SK-N-SH (cell line): ENCODE measurements around the gene ELMO3. TPM values are rescaled to one million over a fixed set of nuclear protein-coding genes. Genes with fewer than 3 reads are reported as not detected.

ENCODE experiments used
- CTCF ChIA-PET: fragments of 300-600, 350-600 bp; formaldehyde crosslinking; extraction: SDS; loops from one replicate; lab custom pipeline; 2021; lab: Yijun Ruan, JAX
- POLR2A ChIA-PET: fragments of 350-600 bp; sonication (Branson Sonifier 250); formaldehyde crosslinking; extraction: SDS; loops from one replicate; lab custom pipeline; 2020; ENCODE audit warnings: antibody characterized with exemption, inconsistent platforms; lab: Yijun Ruan, JAX
- DNase-seq: peaks from one replicate; pipeline ENCODE4 v3.0.0; 2012
- H2AFZ ChIP-seq: fragments of 200-600 bp; sonication (generic); 2 replicates; pipeline ENCODE4 v1.8.1; 2016; ENCODE audit warnings: antibody characterized with exemption, mild to moderate bottlenecking, low read depth
- H3F3A ChIP-seq: fragments of 200-600 bp; sonication (generic); replicated peaks from 2 replicates; pipeline ENCODE3; 2016; ENCODE audit warnings: antibody characterized with exemption, mild to moderate bottlenecking; ENCODE audit not compliant: insufficient read depth
- H3K27ac ChIP-seq, 2 experiments: fragments of 200-500 bp in 1 of 2; fragments of 200-600 bp in 1 of 2; sonication (Bioruptor generic) in 1 of 2; sonication (generic), shearing (Covaris generic) in 1 of 2; 2 replicates each; pipeline versions ENCODE4 v1.5.1 to v1.6.1; 2014 to 2016; ENCODE audit warnings: low read depth in 2 of 2, inconsistent platforms in 1 of 2, low read length in 1 of 2, mild to moderate bottlenecking in 1 of 2, mixed read lengths in 1 of 2
- H3K27me3 ChIP-seq: fragments of 200-600 bp; sonication (generic), shearing (Covaris generic); 2 replicates; pipeline ENCODE4 v1.6.1; 2016; ENCODE audit warnings: mixed run types; ENCODE audit not compliant: insufficient read depth
- H3K36me3 ChIP-seq, 2 experiments: fragments of 200-500 bp in 1 of 2; fragments of 200-600 bp in 1 of 2; sonication (Bioruptor generic) in 1 of 2; sonication (generic) in 1 of 2; replicated peaks in 1 of 2; 2 replicates each; pipeline versions ENCODE3 to v1.5.1; 2014 to 2016; ENCODE audit warnings: low read length in 1 of 2, mild to moderate bottlenecking in 1 of 2; ENCODE audit not compliant: insufficient read depth in 2 of 2, control insufficient read depth in 1 of 2
- H3K4me1 ChIP-seq, 2 experiments: fragments of 200-500 bp in 1 of 2; fragments of 200-600 bp in 1 of 2; sonication (Bioruptor generic) in 1 of 2; sonication (generic), shearing (Covaris generic) in 1 of 2; 2 replicates each; pipeline versions ENCODE4 v1.5.1 to v1.6.1; 2014 to 2016; ENCODE audit warnings: low read depth in 1 of 2, low read length in 1 of 2, mixed run types in 1 of 2; ENCODE audit not compliant: insufficient read depth in 2 of 2, control insufficient read depth in 1 of 2
- H3K4me2 ChIP-seq: fragments of 200-600 bp; sonication (generic), shearing (Covaris generic); 2 replicates; pipeline ENCODE4 v1.6.1; 2017; ENCODE audit warnings: mixed run types
- H3K4me3 ChIP-seq, 2 experiments: fragments of 200-500 bp in 1 of 2; fragments of 200-600 bp in 1 of 2; sonication (Bioruptor generic) in 1 of 2; sonication (generic), shearing (Covaris generic) in 1 of 2; 2 replicates each; pipeline versions ENCODE4 v1.5.1 to v1.8.1; 2014 to 2016; ENCODE audit warnings: low read depth in 2 of 2, inconsistent platforms in 1 of 2, low read length in 1 of 2, mild to moderate bottlenecking in 1 of 2, mixed read lengths in 1 of 2, moderate library complexity in 1 of 2
- H3K79me2 ChIP-seq: fragments of 200-600 bp; sonication (generic); 2 replicates; pipeline ENCODE4 v1.8.1; 2017; ENCODE audit warnings: mild to moderate bottlenecking; ENCODE audit not compliant: insufficient read depth
- H3K9ac ChIP-seq: fragments of 200-600 bp; sonication (generic); 2 replicates; pipeline ENCODE4 v1.6.1; 2017; ENCODE audit warnings: mixed run types
- H3K9me2 ChIP-seq: fragments of 200-600 bp; sonication (generic); 2 replicates; pipeline ENCODE4 v1.6.1; 2017; ENCODE audit warnings: mixed run types
- H3K9me3 ChIP-seq: fragments of 200-600 bp; sonication (generic); 2 replicates; pipeline ENCODE4 v1.6.1; 2017; ENCODE audit warnings: mixed run types, mild to moderate bottlenecking, moderate library complexity
- H4K20me1 ChIP-seq: fragments of 200-600 bp; sonication (generic); 2 replicates; pipeline ENCODE4 v1.6.1; 2017; ENCODE audit warnings: mild to moderate bottlenecking, mixed run types; ENCODE audit not compliant: insufficient read depth
- CHD2 ChIP-seq: fragments of 150-350 bp; IDR thresholded peaks from 2 replicates; pipeline ENCODE4 v1.6.1; 2018; ENCODE audit warnings: low read length; ENCODE audit not compliant: partially characterized antibody
- ELF1 ChIP-seq: IDR thresholded peaks from 2 replicates; pipeline ENCODE4 v1.4.0; 2012
- EP300 ChIP-seq, 2 experiments: IDR thresholded peaks; 2 replicates each; pipeline versions ENCODE4 v1.4.0 to v1.6.1; 2012; ENCODE audit warnings: borderline replicate concordance in 1 of 2, low read depth in 1 of 2, low read length in 1 of 2
- EZH2phosphoT487 ChIP-seq: fragments of 200-600 bp; sonication (generic); IDR thresholded peaks from 2 replicates; pipeline ENCODE4 v1.6.1; 2017; ENCODE audit warnings: low read depth, mixed run types, mild to moderate bottlenecking, antibody characterized with exemption, moderate library complexity, borderline replicate concordance
- FOSL2 ChIP-seq: IDR thresholded peaks from 2 replicates; pipeline ENCODE4 v1.4.0; 2012; ENCODE audit warnings: low read depth, mild to moderate bottlenecking, moderate library complexity, borderline replicate concordance
- FOXJ3 ChIP-seq: sonication (generic); formaldehyde crosslinking; IDR thresholded peaks from 2 replicates; pipeline ENCODE4 v1.5.1; 2020; ENCODE audit warnings: mild to moderate bottlenecking, missing genetic modification reagents
- FOXM1 ChIP-seq: IDR thresholded peaks from 2 replicates; pipeline ENCODE4 v1.4.0; 2012; ENCODE audit warnings: low read depth, mild to moderate bottlenecking
- GATA2 ChIP-seq: sonication (generic); formaldehyde crosslinking; IDR thresholded peaks from 2 replicates; pipeline ENCODE4 v1.5.0; 2020; ENCODE audit warnings: mild to moderate bottlenecking, missing genetic modification reagents
- JUND ChIP-seq: IDR thresholded peaks from 2 replicates; pipeline ENCODE4 v1.4.0; 2012
- MAX ChIP-seq: IDR thresholded peaks from 2 replicates; pipeline ENCODE4 v1.4.0; 2012; ENCODE audit warnings: low read depth
- NFIC ChIP-seq: IDR thresholded peaks from 2 replicates; pipeline ENCODE4 v1.4.0; 2012; ENCODE audit warnings: borderline replicate concordance
- RFX5 ChIP-seq: IDR thresholded peaks from 2 replicates; pipeline ENCODE4 v1.6.1; 2012; ENCODE audit warnings: mild to moderate bottlenecking, improper control_type of control experiment, low read length
- SIN3A ChIP-seq: IDR thresholded peaks from 2 replicates; pipeline ENCODE4 v1.6.1; 2012; ENCODE audit warnings: low read depth, mild to moderate bottlenecking, low read length, moderate library complexity, borderline replicate concordance
- SMC3 ChIP-seq: IDR thresholded peaks from 2 replicates; pipeline ENCODE4 v1.6.1; 2012; ENCODE audit warnings: low read depth, low read length, improper control_type of control experiment
- TAF1 ChIP-seq: IDR thresholded peaks from 2 replicates; pipeline ENCODE4 v1.6.1; 2012; ENCODE audit warnings: low read depth, mild to moderate bottlenecking, low read length, moderate library complexity, borderline replicate concordance
- TCF12 ChIP-seq: IDR thresholded peaks from 2 replicates; pipeline ENCODE4 v1.4.0; 2012
- TEAD4 ChIP-seq: IDR thresholded peaks from 2 replicates; pipeline ENCODE4 v1.4.0; 2012; ENCODE audit warnings: mild to moderate bottlenecking, borderline replicate concordance; ENCODE audit not compliant: insufficient read depth
- WGBS: methylation state at CpG from one replicate; pipeline ENCODE4 v1.1.6; 2017; ENCODE audit warnings: low lambda C conversion rate; 5-methylcytosine and 5-hydroxymethylcytosine counted together
- polyA plus RNA-seq, 3 experiments: library from polyadenylated mRNA; depleted of rRNA; stranded (reverse); fragments of >200 nt; gene quantifications; 2 replicates each; pipeline ENCODE4 v1.2.3, GENCODE V29; 2012
- TF ChIP-seq, protein P1 (sequence below): fragments of 150-350 bp; IDR thresholded peaks from 2 replicates; pipeline ENCODE4 v1.6.1; 2017; ENCODE audit warnings: antibody characterized with exemption, low read length, low read depth, borderline replicate concordance
- TF ChIP-seq, protein P2 (sequence below): IDR thresholded peaks from 2 replicates; pipeline ENCODE4; 2012
- TF ChIP-seq, protein P3 (sequence below): fragments of 200-600 bp; sonication (generic); IDR thresholded peaks from 2 replicates; pipeline ENCODE4 v1.6.1; 2017; ENCODE audit warnings: antibody characterized with exemption, mild to moderate bottlenecking, moderate library complexity

The ELMO3 gene
- polyA plus RNA-seq, 1 of the 3 experiments (the other 2 are of a cell fraction): 2.3 TPM

GRCh38 chr16:67186550-67186950, 12.4 kb upstream of the ELMO3 start (continued):
- TF ChIP-seq, protein P1, sequence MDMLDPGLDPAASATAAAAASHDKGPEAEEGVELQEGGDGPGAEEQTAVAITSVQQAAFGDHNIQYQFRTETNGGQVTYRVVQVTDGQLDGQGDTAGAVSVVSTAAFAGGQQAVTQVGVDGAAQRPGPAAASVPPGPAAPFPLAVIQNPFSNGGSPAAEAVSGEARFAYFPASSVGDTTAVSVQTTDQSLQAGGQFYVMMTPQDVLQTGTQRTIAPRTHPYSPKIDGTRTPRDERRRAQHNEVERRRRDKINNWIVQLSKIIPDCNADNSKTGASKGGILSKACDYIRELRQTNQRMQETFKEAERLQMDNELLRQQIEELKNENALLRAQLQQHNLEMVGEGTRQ: no peak
- TF ChIP-seq EZH2phosphoT487: no peak
- TF ChIP-seq FOSL2: peak; percentile 62; the same call in 1 of the 2 replicates

GRCh38 chr16:67187175-67187890, 11.6 kb upstream of the ELMO3 start:
- H3K9me2 ChIP-seq: no peaks in the 10 kb centered on the region
- H3K27ac ChIP-seq: peak overlapping the region in 1 of 2 experiments; percentile 57; a peak in 2 of 4 replicates
- 84% methylated on average over 14 of the region's 26 CpGs for WGBS
- CTCF ChIA-PET: interaction anchor here (0.6 to 3.5 kb wide), 5 partner anchors 13 to 233 kb away, joined by 3 to 11 read pairs (median 6); partner anchors contain the start of gene CES3
- H3K4me2 ChIP-seq: peak overlapping the region; percentile 92
- H3K4me3 ChIP-seq: 0 out of 4 replicates have a peak overlapping the region, but pooled peaks of 1 of the 2 experiments have one; percentile 36
- peaks cover 18% of the 10 kb centered on the region for H3K79me2 ChIP-seq
- no peak overlapping the region for H3K9ac ChIP-seq
- no peaks in the 10 kb centered on the region for H3K27me3 ChIP-seq
- H3K4me1 ChIP-seq: peaks cover 18 to 25% of the 10 kb centered on the region in 2 experiments
- TF ChIP-seq NFIC (no peak), FOXM1 (no peak), CHD2 (no peak), FOXJ3 (no peak), SMC3 (no peak), RFX5 (no peak)
- TF ChIP-seq, protein P1: no peak
- no peak overlapping the region for H2AFZ ChIP-seq
- 0 out of 2 replicates have a peak, but pooled peaks cover 1% of the 10 kb centered on the region for H4K20me1 ChIP-seq
- no peaks in the 10 kb centered on the region for H3K9me3 ChIP-seq
- POLR2A ChIA-PET: no interaction called here
- H3K36me3 ChIP-seq: no peaks in the 10 kb centered on the region
- H3F3A ChIP-seq: peaks cover 22% of the 10 kb centered on the region
- no peak for DNase-seq

DNA sequence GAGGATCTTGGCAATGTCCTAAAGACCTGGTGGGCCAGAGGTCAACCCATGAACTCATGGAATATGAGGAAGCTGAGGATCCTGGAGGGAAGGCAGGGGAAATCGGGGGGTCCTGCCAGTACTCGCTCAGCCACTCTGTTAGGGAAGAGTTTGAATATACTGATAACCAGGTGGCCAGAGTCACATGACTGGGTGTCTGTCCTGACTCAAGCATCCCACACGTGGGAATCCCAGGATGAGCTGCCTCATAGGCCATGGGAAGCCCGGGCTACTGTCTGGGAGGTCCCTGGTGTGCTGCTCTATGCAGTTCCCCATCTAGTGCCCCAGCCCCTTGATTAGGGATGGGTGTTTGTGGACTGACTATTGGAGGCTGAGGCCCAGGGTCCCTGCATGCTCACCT, 10.6 kb upstream of the ELMO3 start:
- Histone ChIP-seq H2AFZ (no peak overlapping the region), H3K79me2 (peaks cover 18% of the 10 kb centered on the region), H3F3A (peaks cover 22% of the 10 kb centered on the region), H3K9ac (no peak overlapping the region), H3K36me3 (peaks cover 0 to 4% of the 10 kb centered on the region in 2 experiments), H3K4me1 (peaks cover 22 to 24% of the 10 kb centered on the region in 2 experiments), H3K4me3 (no peak overlapping the region), H3K4me2 (no peak overlapping the region), H3K27ac (no peak overlapping the region), H4K20me1 (peaks cover 11% of the 10 kb centered on the region), H3K27me3 (no peaks in the 10 kb centered on the region), H3K9me3 (no peaks in the 10 kb centered on the region), H3K9me2 (no peaks in the 10 kb centered on the region)
- no CpG with 5 or more reads among the region's 4 CpGs for WGBS
- ChIA-PET CTCF (interaction anchor here (1.0 to 3.5 kb wide), 4 partner anchors 14 to 211 kb away, joined by 3 to 11 read pairs (median 5); no protein-coding TSS in a partner anchor), POLR2A (no interaction called here)
- no peak for DNase-seq
- TF ChIP-seq ELF1 (no peak), TEAD4 (no peak), GATA2 (CRISPR knock-in tag) (no peak), JUND (no peak), TAF1 (no peak), TCF12 (no peak), SIN3A (no peak), MAX (no peak), EP300 (IDR thresholded peaks at IDR 0.05; ENCODE audit: borderline replicate concordance in 1 of 2, low read depth in 1 of 2, low read length in 1 of 2) (no peak)
- TF ChIP-seq, protein P1: no peak
- TF ChIP-seq, protein P2, sequence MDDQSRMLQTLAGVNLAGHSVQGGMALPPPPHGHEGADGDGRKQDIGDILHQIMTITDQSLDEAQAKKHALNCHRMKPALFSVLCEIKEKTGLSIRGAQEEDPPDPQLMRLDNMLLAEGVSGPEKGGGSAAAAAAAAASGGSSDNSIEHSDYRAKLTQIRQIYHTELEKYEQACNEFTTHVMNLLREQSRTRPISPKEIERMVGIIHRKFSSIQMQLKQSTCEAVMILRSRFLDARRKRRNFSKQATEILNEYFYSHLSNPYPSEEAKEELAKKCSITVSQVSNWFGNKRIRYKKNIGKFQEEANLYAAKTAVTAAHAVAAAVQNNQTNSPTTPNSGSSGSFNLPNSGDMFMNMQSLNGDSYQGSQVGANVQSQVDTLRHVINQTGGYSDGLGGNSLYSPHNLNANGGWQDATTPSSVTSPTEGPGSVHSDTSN: no peak
- TF ChIP-seq, protein P3, sequence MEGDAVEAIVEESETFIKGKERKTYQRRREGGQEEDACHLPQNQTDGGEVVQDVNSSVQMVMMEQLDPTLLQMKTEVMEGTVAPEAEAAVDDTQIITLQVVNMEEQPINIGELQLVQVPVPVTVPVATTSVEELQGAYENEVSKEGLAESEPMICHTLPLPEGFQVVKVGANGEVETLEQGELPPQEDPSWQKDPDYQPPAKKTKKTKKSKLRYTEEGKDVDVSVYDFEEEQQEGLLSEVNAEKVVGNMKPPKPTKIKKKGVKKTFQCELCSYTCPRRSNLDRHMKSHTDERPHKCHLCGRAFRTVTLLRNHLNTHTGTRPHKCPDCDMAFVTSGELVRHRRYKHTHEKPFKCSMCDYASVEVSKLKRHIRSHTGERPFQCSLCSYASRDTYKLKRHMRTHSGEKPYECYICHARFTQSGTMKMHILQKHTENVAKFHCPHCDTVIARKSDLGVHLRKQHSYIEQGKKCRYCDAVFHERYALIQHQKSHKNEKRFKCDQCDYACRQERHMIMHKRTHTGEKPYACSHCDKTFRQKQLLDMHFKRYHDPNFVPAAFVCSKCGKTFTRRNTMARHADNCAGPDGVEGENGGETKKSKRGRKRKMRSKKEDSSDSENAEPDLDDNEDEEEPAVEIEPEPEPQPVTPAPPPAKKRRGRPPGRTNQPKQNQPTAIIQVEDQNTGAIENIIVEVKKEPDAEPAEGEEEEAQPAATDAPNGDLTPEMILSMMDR: no peak
